Measurements from ENCODE around the gene WIPF1.
A peak's percentile ranks its signal among the peaks of the same experiment; 100 is the strongest.

Gene WIPF1

DNA sequence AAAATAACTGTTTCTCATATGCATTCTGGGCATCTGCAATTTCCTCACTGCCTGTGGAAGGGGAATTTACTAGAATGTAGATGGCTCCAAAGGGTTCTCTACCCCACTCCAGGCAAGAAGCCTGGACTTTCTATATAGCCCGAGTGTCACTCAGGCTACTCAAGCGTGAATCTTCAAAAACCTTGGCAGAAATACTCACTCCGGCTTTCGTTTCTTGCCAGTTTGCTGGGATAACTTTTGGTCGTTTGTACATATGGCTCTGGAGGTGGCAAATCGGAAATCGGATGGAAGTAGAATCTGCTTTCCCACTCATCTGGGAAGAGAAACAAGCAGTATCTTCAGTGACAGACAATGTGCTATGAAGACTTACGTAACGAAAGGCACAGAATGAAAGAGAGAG, 30.7 kb downstream of the WIPF1 start:
- no peak for DNase-seq (ENCODE audit: low read depth)
- H3K4me3 ChIP-seq (ENCODE audit: low read depth, low read length), result no peak overlapping the region
- no peak for TF ChIP-seq CTCF (conservative IDR thresholded peaks at IDR 0.05; ENCODE audit: low read depth, low read length)

GRCh38 chr2:174563530-174564282, 33.9 kb downstream of the WIPF1 start:
- H3K4me3 ChIP-seq (ENCODE audit: low read depth, low read length), result no peak overlapping the region
- no peak for DNase-seq (ENCODE audit: low read depth)
- no peak for TF ChIP-seq CTCF (conservative IDR thresholded peaks at IDR 0.05; ENCODE audit: low read depth, low read length)

GRCh38 chr2:174561972-174562370, 35.6 kb downstream of the WIPF1 start:
- DNase-seq (ENCODE audit: low read depth), result no peak
- TF ChIP-seq CTCF (conservative IDR thresholded peaks at IDR 0.05; ENCODE audit: low read depth, low read length), result no peak

GRCh38 chr2:174561283-174561971, 36.2 kb downstream of the WIPF1 start:
- TF ChIP-seq CTCF (conservative IDR thresholded peaks at IDR 0.05; ENCODE audit: low read depth, low read length), result no peak
- peak; percentile 47 for DNase-seq (ENCODE audit: low read depth)
- no peak overlapping the region for H3K4me3 ChIP-seq (ENCODE audit: low read depth, low read length)

More at GRCh38 chr2:174561972-174562370, 35.6 kb downstream of the WIPF1 start:
- no peak overlapping the region for H3K4me3 ChIP-seq (ENCODE audit: low read depth, low read length)

GRCh38 chr2:174560737-174561136, 36.9 kb downstream of the WIPF1 start:
- no peak for DNase-seq (ENCODE audit: low read depth)
- no peak overlapping the region for H3K4me3 ChIP-seq (ENCODE audit: low read depth, low read length)
- no peak for TF ChIP-seq CTCF (conservative IDR thresholded peaks at IDR 0.05; ENCODE audit: low read depth, low read length)

DNA sequence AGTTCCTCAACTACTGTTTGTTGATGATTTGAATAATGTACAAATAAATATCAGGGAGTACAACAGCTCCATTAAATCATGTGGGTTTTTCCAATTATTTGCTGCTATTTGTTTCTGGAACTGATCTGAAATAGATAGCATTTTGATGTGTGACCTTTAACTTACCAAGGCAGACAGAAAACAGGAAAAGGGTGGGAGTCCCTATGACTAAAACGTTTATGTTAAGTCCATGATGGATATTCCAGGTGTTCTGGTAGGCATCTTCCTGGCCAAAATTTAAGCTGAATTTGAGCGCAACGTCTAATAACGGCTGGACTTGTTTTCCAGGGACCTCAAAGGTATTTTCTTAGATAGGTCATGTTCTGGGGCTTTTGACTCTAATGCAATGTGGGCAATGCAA, 41.6 kb downstream of the WIPF1 start:
- no peak overlapping the region for H3K4me3 ChIP-seq (ENCODE audit: low read depth, low read length)
- TF ChIP-seq CTCF (conservative IDR thresholded peaks at IDR 0.05; ENCODE audit: low read depth, low read length), result no peak
- no peak for DNase-seq (ENCODE audit: low read depth)

All from choroid plexus epithelial cell (primary cell).